Endothelial cell of umbilical vein (primary cell): ENCODE measurements around the gene ECD. TPM values are rescaled to one million over a fixed set of nuclear protein-coding genes. Genes with fewer than 3 reads are reported as not detected.
"Not testable (repeated sequence)": the region's sequence is repeated elsewhere in the genome, so short reads cannot be mapped to it uniquely, and the experiment has no call there.

Source experiments
- BruUV-seq: library from RNA; stranded (reverse); fragments of 400-500 nt; replicated peaks from 2 replicates; lab custom pipeline; 2021; lab: Mats Ljungman, UMichigan
- CTCF ChIA-PET: fragments of 300-600, 350-600 bp; sonication (Branson Sonifier 250); formaldehyde crosslinking; loops from one replicate; lab custom pipeline; 2021; ENCODE audit warnings: antibody characterized with exemption, inconsistent platforms; lab: Charles Lee
- POLR2A ChIA-PET: fragments of 300-600, 350-600 bp; sonication (Branson Sonifier 250); formaldehyde crosslinking; loops from one replicate; lab custom pipeline; 2021; ENCODE audit warnings: antibody characterized with exemption, inconsistent platforms; lab: Charles Lee
- DNase-seq: peaks from one replicate; pipeline ENCODE4 v3.0.0-alpha.2; 2011; ENCODE audit warnings: low read depth, low spot score
- FAIRE-seq: peaks from 2 replicates; lab custom pipeline; 2011; peaks lifted over from hg19 to GRCh38; lab: Jason Lieb, UNC
- H2AFZ ChIP-seq: 2 replicates; pipeline ENCODE4 v1.6.0; 2012; ENCODE audit warnings: low read depth, low read length, control low read depth, inconsistent platforms
- H3K27ac ChIP-seq: 2 replicates; pipeline ENCODE4 v1.5.1; 2011; ENCODE audit warnings: low read depth, mild to moderate bottlenecking, control low read depth, low read length, moderate library complexity; ENCODE audit not compliant: insufficient read depth
- H3K27me3 ChIP-seq, 2 experiments: 2 replicates each; pipeline versions ENCODE4 v1.6.0 to v1.6.1; 2011; ENCODE audit warnings: low read length in 2 of 2, mixed read lengths in 1 of 2; ENCODE audit not compliant: control insufficient read depth in 2 of 2, insufficient read depth in 2 of 2
- H3K36me3 ChIP-seq, 2 experiments: 2 replicates in 1 of 2; 3 replicates in 1 of 2; pipeline ENCODE4 v1.5.1; 2011; ENCODE audit warnings: low read length in 2 of 2, mild to moderate bottlenecking in 1 of 2, moderate library complexity in 1 of 2; ENCODE audit not compliant: control insufficient read depth in 2 of 2, insufficient read depth in 2 of 2; ENCODE audit errors: extremely low read depth in 1 of 2
- H3K4me1 ChIP-seq: 3 replicates; pipeline ENCODE4 v1.5.1; 2011; ENCODE audit warnings: mild to moderate bottlenecking, low read length; ENCODE audit not compliant: control insufficient read depth, insufficient read depth; ENCODE audit errors: extremely low read depth
- H3K4me2 ChIP-seq: 2 replicates; pipeline ENCODE4 v1.6.1; 2011; ENCODE audit warnings: low read length, control low read depth, mixed read lengths; ENCODE audit not compliant: insufficient read depth
- H3K4me3 ChIP-seq, 3 experiments: fragments of 200-600 bp in 1 of 3; sonication (generic), shearing (Covaris generic) in 1 of 3; replicated peaks in 1 of 3; 2 replicates each; pipeline ENCODE4 v1.5.1; 2011 to 2016; ENCODE audit warnings: control low read depth in 3 of 3, low read length in 3 of 3, mild to moderate bottlenecking in 2 of 3, inconsistent platforms in 1 of 3, low read depth in 1 of 3, moderate library complexity in 1 of 3; ENCODE audit not compliant: insufficient read depth in 1 of 3
- H3K79me2 ChIP-seq: 2 replicates; pipeline ENCODE4 v1.6.0; 2012; ENCODE audit warnings: low read length, inconsistent platforms; ENCODE audit not compliant: control insufficient read depth, insufficient read depth
- H3K9ac ChIP-seq: replicated peaks from 2 replicates; pipeline ENCODE3; 2011; ENCODE audit warnings: low read length, control low read depth; ENCODE audit not compliant: insufficient read depth; ENCODE audit errors: extremely low read depth
- H3K9me1 ChIP-seq: replicated peaks from 3 replicates; pipeline ENCODE4 v1.6.0; 2011; ENCODE audit warnings: mild to moderate bottlenecking, low read length; ENCODE audit not compliant: control insufficient read depth, insufficient read depth; ENCODE audit errors: extremely low read depth
- H3K9me3 ChIP-seq: replicated peaks from 2 replicates; pipeline ENCODE4 v1.5.1; 2012; ENCODE audit warnings: low read length, inconsistent platforms; ENCODE audit not compliant: control insufficient read depth, insufficient read depth
- H4K20me1 ChIP-seq: replicated peaks from 2 replicates; pipeline ENCODE3; 2011; ENCODE audit warnings: mild to moderate bottlenecking, low read length; ENCODE audit not compliant: control insufficient read depth, insufficient read depth; ENCODE audit errors: extremely low read depth
- FOS ChIP-seq: IDR thresholded peaks from 2 replicates; pipeline ENCODE4 v1.6.1; 2011; ENCODE audit warnings: mild to moderate bottlenecking, low read length, moderate library complexity, borderline replicate concordance; ENCODE audit not compliant: insufficient read depth
- GATA2 ChIP-seq: IDR thresholded peaks from 2 replicates; pipeline ENCODE4 v1.7.0; 2011; ENCODE audit warnings: low read depth, mild to moderate bottlenecking, moderate library complexity, mixed read lengths, low read length; ENCODE audit not compliant: insufficient read length, insufficient read depth
- JUN ChIP-seq: IDR thresholded peaks from 2 replicates; pipeline ENCODE4 v1.6.1; 2011; ENCODE audit warnings: borderline replicate concordance, low read depth; ENCODE audit not compliant: insufficient read length, insufficient read depth
- POLR2A ChIP-seq: IDR thresholded peaks from 2 replicates; pipeline ENCODE4 v1.6.1; 2012; ENCODE audit warnings: low read depth, mild to moderate bottlenecking, control low read depth, low read length
- dilution Hi-C: fragments of 300-500 bp; cut with MboI; formaldehyde crosslinking; loops from one replicate; pipeline ENCODE4 v1.15.0; 2019; ENCODE audit warnings: low sequenced_read_pairs; ENCODE audit not compliant: extremely low pct_ligation_motif_present
- intact Hi-C: fragments of 100-400 bp; cut with micrococcal nuclease; formaldehyde crosslinking; loops from one replicate; pipeline ENCODE4 v1.10.0; 2022
- polyA plus RNA-seq, 4 experiments: library from polyadenylated mRNA; depleted of rRNA in 3 of 4; stranded (reverse) in 3 of 4; unstranded in 1 of 4; fragments of >200 nt; gene quantifications; 2 replicates each; pipeline versions ENCODE4 v1.2.1 to v1.2.3, GENCODE V29; 2011 to 2012; ENCODE audit warnings: missing spikeins in 1 of 4
- total RNA-seq: library from RNA; stranded (reverse); gene quantifications from 2 replicates; pipeline ENCODE4 v1.2.3, GENCODE V29; 2021

ECD gene
- total and polyA plus RNA-seq, 2 donors (not counting 3 experiments of a cell fraction or from before 2014, with no cell fraction given): 27.2 to 32.3 TPM

DNA sequence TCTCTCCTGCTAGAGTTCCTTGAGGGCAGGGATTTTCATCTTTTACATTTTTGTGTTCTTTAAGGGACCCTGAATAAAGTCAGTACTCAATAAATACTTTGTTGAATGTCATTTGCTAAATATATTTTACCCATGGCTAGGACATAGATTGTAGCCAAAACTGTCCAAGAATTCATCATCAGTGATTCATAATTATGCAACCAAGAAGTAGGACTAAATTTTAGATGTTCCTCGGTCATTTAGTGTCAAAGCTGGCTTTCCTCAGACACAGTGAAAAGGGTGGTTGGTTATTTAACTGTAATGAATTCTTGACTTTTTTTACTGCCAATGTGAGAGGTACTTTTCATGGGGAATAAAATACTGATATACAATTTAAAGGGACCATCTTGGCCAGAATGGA, 54.3 kb downstream of the ECD start:
- CTCF ChIA-PET: no interaction called here
- no peak overlapping the region for H2AFZ ChIP-seq
- no peak for TF ChIP-seq FOS
- TF ChIP-seq POLR2A: no peak
- no peak for TF ChIP-seq JUN
- TF ChIP-seq GATA2: no peak
- BruUV-seq: no TSS peak
- DNase-seq (no peak), FAIRE-seq (no peak)
- no peaks in the 10 kb centered on the region for H3K36me3 ChIP-seq
- H3K9ac ChIP-seq: no peak overlapping the region
- no peaks in the 10 kb centered on the region for H3K79me2 ChIP-seq
- H3K4me2 ChIP-seq: no peak overlapping the region
- intact Hi-C loops (no loop called here), dilution Hi-C loops (no loop called here)
- H3K4me1 ChIP-seq: peaks cover 12% of the 10 kb centered on the region
- H3K27ac ChIP-seq: no peak overlapping the region
- no peaks in the 10 kb centered on the region for H4K20me1 ChIP-seq
- no peak overlapping the region for H3K4me3 ChIP-seq
- POLR2A ChIA-PET: no interaction called here
- no peaks in the 10 kb centered on the region for H3K9me1 ChIP-seq
- H3K9me3 ChIP-seq: no peaks in the 10 kb centered on the region
- H3K27me3 ChIP-seq: no peaks in the 10 kb centered on the region

DNA sequence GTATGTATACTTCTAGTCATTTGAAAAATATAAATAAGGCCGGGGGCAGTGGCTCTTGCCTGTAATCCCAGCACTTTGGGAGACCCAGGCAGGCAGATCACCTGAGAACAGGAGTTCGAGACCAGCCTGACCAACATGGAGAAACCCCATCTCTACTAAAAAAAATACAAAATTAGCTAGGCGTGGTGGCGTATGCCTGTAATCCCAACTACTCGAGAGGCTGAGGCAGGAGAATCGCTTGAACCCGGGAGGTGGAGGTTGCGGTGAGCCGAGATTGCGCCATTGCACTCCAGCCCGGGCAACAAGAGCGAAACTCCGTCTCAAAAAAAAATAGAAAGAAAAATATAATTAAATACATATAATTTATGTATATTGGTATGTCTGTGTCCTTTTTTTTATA, 55.8 kb downstream of the ECD start:
- CTCF ChIA-PET: interaction anchor here (1.6 to 3.6 kb wide), 2 partner anchors 11 to 16 kb away, joined by 4 to 24 read pairs; partner anchors contain the start of gene P4HA1
- H3K9ac ChIP-seq, H3K79me2 ChIP-seq, H2AFZ ChIP-seq, H3K27me3 ChIP-seq, H3K4me3 ChIP-seq, H3K27ac ChIP-seq, POLR2A ChIA-PET, DNase-seq, BruUV-seq, H4K20me1 ChIP-seq, intact Hi-C loops, dilution Hi-C loops, H3K36me3 ChIP-seq, H3K9me1 ChIP-seq, H3K9me3 ChIP-seq, H3K4me2 ChIP-seq, H3K4me1 ChIP-seq, FAIRE-seq: not testable (repeated sequence)
